Activated naive CD4-positive, alpha-beta T cell treated with anti-CD3 and anti-CD28 coated beads, Interleukin-2, amount 10 ng/mL, durations not matched to agents 7 days and 5 days (primary cell): ENCODE data around the gene MLLT6.

Source experiments
- CTCF ChIA-PET: fragments of 350-600 bp; sonication (Branson Sonifier 250); formaldehyde crosslinking; loops from one replicate; lab custom pipeline; 2021; ENCODE audit warnings: antibody characterized with exemption; lab: Charles Lee
- DNase-seq: peaks from one replicate; pipeline ENCODE4 v3.0.0-alpha.2; 2020
- H3K27ac Mint-ChIP-seq: one replicate; pipeline ENCODE4 v1.8.0; 2021; ENCODE audit warnings: mild to moderate bottlenecking, moderate library complexity, mixed read lengths
- H3K27me3 Mint-ChIP-seq: one replicate; pipeline ENCODE4 v1.8.0; 2021; ENCODE audit warnings: mild to moderate bottlenecking, mixed read lengths
- H3K36me3 Mint-ChIP-seq: one replicate; pipeline ENCODE4 v1.8.0; 2021; ENCODE audit warnings: mixed read lengths
- H3K4me1 Mint-ChIP-seq: one replicate; pipeline ENCODE4 v1.8.0; 2021; ENCODE audit warnings: mixed read lengths
- H3K4me3 Mint-ChIP-seq: one replicate; pipeline ENCODE4 v1.8.0; 2021; ENCODE audit warnings: mild to moderate bottlenecking, moderate library complexity, mixed read lengths
- H3K9me3 Mint-ChIP-seq: one replicate; pipeline ENCODE4 v1.8.0; 2021; ENCODE audit warnings: mixed read lengths

MLLT6 gene

DNA sequence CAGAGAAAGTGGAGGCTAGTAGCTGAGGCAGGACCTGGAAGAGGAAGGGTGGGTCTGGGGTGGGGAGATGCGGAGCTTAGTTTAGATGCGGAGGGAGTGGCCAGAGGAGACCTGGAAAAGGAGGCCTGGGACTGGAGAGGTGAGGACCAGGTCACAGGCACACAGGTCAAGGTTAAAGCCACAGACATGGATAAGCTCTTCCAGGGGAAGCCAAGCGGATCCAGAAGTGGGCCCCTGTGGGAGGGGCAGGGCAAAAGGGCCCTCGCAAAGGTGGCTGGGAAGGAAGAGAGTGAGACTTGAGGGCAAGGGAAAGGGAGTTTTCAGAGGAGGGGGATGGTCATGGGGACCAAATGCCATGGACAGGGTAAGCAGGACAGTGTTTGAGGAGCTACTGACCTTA lies 13.9 kb upstream of the MLLT6 start:
- Mint-ChIP-seq H3K27me3 (peaks cover 40% of the 10 kb centered on the region), H3K9me3 (no peaks in the 10 kb centered on the region), H3K27ac (no peak overlapping the region), H3K36me3 (no peaks in the 10 kb centered on the region), H3K4me1 (peaks cover 5% of the 10 kb centered on the region), H3K4me3 (no peak overlapping the region)
- CTCF ChIA-PET = interaction anchor here (1.4 kb wide), 2 partner anchors 14 to 44 kb away, joined by 3 to 5 read pairs; no protein-coding TSS in a partner anchor
- no peak for DNase-seq

DNA sequence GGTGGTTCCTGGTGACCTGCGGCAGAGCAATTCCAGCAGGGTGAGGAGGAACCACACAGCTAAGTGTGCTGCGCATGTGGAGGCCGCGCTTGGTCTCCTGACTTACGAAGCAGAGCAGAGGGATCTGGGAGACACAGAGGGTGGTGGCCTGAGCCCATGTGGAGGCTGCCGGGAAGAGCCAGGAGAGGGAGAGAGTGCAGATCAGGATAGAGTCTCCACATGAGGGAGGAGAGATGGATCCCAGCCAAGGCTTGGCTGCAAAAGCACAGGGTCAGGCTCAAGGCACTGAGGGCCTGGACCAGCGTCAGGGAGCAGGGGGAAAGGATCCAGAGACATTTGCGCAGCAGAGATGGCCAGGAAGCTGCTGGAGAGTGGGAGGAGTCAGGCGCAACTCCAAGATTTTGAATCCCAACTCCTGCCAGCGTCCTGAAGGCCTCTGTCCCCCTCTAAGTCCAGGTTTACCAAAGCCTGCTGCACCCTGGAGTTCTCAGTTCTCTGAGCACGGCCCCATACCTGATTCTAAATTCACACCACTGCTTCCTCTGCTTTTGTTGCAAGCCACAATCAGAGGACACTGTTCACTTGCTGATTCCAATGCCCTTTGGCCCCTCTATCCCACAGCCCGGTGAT lies 11.3 kb upstream of the MLLT6 start:
- Mint-ChIP-seq H3K27me3 (peaks cover 39% of the 10 kb centered on the region), H3K4me3 (no peak overlapping the region), H3K27ac (peak overlapping the region; percentile 6), H3K4me1 (peaks cover 20% of the 10 kb centered on the region), H3K36me3 (no peaks in the 10 kb centered on the region), H3K9me3 (no peaks in the 10 kb centered on the region)
- CTCF ChIA-PET = interaction anchor here (1.9 to 2.0 kb wide), 2 partner anchors 16 to 38 kb away, joined by 5 to 6 read pairs; no protein-coding TSS in a partner anchor
- DNase-seq = no peak

DNA sequence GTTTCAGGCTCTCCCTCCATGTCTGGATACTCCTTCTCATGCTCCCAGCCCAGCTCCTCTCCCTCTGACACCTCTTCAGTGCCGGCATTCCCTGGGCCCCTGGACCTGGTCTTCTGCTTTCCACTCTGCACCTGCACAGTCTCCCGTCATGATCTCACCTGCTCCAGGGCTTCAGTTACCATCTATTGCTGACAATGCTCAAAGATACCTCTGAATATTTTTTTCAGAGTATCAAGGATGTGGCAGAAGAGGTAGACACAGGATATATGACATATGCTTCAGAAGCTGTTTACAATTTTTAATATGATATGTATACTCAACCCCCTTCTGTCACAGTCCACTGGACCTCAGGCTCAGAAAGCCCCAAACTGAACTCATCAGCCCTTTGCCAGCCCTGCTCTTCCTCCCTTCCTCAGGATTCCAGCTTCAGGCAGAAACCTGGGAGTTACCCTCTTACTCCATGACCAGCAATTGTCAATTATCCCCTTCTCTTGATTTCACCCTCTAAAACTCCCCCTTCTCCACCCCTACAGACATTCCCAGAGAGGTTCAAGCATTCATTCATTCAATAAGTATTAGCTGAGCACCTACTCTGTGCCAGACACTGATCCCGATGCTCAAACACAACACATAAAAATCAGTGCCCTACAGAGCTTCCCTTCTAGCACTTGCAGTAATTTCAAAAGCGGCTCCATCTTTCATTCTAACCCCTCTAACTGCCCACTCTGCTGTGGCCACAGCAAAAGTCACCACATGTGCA lies 7.8 kb upstream of the MLLT6 start:
- H3K27me3 Mint-ChIP-seq = peaks cover 26% of the 10 kb centered on the region
- peak overlapping the region; percentile 60 for H3K27ac Mint-ChIP-seq
- no peak for DNase-seq
- no peak overlapping the region for H3K4me3 Mint-ChIP-seq
- CTCF ChIA-PET = interaction anchor here (0.8 to 2.4 kb wide), 3 partner anchors 17 to 38 kb away, joined by 3 to 18 read pairs (median 3); partner anchors contain the start of gene EPOP
- peaks cover 39% of the 10 kb centered on the region for H3K4me1 Mint-ChIP-seq
- no peaks in the 10 kb centered on the region for H3K9me3 Mint-ChIP-seq
- H3K36me3 Mint-ChIP-seq = no peaks in the 10 kb centered on the region

DNA sequence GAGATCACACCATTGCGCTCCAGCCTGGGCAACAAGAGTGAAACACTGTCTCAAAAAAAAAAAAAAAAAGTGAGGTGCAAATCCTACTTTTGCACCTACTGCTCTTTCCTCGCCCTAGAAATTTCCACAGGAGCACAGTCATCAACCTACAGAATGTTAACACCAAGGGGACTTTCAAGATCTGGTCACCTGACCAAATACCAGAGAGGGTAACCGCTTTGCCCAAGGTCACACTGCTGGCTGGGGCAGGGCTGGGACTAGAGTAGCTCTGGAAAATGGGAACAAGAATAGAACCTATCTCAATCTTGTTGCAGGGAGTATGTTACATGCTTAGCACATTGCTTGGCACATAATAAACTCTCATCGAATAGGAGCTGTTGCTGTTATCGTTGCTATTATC lies 6.3 kb upstream of the MLLT6 start:
- no peaks in the 10 kb centered on the region for H3K36me3 Mint-ChIP-seq
- no peak for DNase-seq
- H3K9me3 Mint-ChIP-seq = no peaks in the 10 kb centered on the region
- peaks cover 47% of the 10 kb centered on the region for H3K4me1 Mint-ChIP-seq
- CTCF ChIA-PET = interaction anchor here (1.5 to 4.0 kb wide), 2 partner anchors 30 to 36 kb away, joined by 3 to 13 read pairs; no protein-coding TSS in a partner anchor
- peaks cover 17% of the 10 kb centered on the region for H3K27me3 Mint-ChIP-seq
- no peak overlapping the region for H3K4me3 Mint-ChIP-seq
- no peak overlapping the region for H3K27ac Mint-ChIP-seq

DNA sequence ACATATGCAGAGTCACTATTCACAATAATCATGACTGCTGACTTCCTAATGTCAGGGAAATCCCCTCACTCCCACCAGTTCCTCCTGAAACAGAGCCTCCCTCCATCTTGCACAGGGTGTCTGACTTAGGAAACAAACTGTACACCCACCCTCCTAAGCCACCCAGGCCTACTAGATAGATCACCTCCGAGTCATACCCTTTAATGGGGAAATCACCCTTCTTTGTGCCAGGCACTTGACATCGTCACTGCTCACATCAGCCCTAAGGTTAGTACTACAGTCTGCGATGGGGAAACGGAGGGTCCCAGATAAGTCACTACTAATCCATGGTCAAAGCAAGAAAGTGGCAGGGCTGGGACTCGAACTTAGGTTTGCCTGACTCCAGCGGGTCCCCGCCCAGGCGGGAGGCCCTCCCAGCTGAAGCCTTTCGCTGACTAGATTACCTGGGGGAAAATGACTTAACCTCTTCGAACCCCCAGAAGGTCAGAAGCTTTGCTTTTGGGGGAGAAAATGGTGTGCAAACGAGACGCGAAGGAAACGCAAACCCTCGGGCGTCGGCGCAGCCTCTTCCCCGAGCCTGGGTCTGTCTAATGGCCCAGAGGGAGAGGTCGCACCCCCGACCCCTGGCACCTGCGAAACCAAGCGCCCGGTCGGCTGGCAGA lies 3.4 kb upstream of the MLLT6 start:
- CTCF ChIA-PET = interaction anchor here (1.0 to 4.0 kb wide), 3 partner anchors 24 to 33 kb away, joined by 3 to 13 read pairs (median 3); no protein-coding TSS in a partner anchor
- Mint-ChIP-seq H3K36me3 (peaks cover 12% of the 10 kb centered on the region), H3K27me3 (peaks cover 10% of the 10 kb centered on the region), H3K27ac (peak overlapping the region; percentile 91), H3K4me3 (peak overlapping the region; percentile 57), H3K4me1 (peaks cover 46% of the 10 kb centered on the region), H3K9me3 (no peaks in the 10 kb centered on the region)
- DNase-seq = peak; percentile 83

DNA sequence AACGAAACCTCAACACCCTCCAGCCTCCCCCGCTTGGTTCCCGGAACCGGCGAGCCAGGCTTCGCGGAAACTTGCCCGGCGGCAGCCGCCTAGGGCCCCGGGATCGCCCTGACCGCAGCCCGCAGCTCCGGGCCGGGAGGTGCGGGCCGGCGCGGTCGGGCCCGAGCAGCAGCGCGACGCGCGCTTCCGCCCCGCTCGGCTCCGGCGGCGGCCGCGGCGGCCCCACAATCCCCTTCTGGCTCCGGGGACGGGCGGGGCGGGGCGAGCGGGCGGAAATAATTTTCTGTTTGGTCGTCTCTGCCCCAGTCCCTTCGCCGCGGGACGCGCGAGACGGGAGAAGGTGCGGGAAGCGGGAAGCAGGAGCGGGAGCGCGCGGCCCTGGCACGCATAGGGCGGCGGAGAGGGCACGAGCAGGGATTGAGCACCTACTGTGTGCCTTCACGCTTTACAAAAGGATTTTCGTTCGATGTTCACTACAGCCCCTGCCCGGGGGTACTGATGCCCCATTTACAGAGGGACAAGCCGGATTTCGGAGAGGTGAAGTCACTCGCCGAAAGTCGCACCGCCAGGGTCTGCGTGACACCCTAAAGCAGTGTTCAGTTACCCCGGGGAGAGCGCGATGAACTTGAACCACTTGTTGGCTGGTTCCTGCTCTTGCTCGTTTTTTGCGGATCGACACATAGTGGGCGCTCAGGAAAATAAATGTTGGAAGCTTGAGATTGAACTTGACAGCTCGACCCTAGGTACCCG lies 2.7 kb upstream of the MLLT6 start:
- H3K36me3 Mint-ChIP-seq = peaks cover 16% of the 10 kb centered on the region

DNA sequence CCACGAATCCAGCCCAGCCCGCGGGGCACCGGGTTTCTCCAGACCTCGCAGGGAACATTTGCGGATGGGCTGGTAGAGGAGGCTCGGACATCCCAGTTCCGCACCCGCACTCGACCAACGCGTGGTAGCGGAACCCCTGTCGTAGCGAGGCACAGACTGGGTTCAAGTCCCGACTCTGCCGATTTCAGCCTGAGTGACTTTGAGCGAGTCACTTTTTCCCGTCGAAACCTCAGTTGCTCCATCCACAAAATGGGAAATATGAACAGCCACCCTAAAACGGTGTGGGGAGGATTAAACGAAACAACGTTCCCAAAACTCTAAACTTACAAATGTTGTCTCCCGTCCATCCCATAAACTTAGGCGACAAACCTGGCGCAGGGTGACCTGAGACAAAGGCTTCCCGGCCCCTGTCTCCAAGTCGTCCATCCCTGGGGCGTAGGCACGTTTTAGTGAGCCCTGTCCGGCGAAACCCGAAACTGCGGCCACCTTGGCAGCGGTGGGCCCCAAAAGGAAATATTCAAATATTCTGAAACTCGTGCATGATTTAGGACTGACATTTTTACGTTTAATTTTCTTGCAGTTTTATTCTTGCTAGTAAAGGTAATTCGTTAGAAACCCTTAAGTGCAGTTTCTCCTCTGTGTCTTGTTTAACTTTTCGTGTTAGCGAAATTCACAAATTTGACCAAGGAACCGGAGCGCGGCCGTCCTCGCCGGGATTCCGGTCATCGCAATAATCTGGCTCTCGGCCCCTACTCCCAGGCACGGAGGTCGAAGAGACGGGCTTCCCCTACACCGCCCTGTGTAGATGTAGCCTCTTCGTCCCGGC lies 1.9 kb upstream of the MLLT6 start:
- peak overlapping the region; percentile 93 for H3K4me3 Mint-ChIP-seq
- peaks cover 46% of the 10 kb centered on the region for H3K4me1 Mint-ChIP-seq
- peaks cover 21% of the 10 kb centered on the region for H3K36me3 Mint-ChIP-seq
- CTCF ChIA-PET = no interaction called here
- H3K27me3 Mint-ChIP-seq = peaks cover 5% of the 10 kb centered on the region
- H3K9me3 Mint-ChIP-seq = no peaks in the 10 kb centered on the region
- peak overlapping the region; percentile 98 for H3K27ac Mint-ChIP-seq
- peak; percentile 50 for DNase-seq

More for the DNA sequence above, 2.7 kb upstream of the MLLT6 start:
- H3K4me3 Mint-ChIP-seq = peak overlapping the region; percentile 93
- H3K27ac Mint-ChIP-seq = peak overlapping the region; percentile 98
- peak; percentile 89 for DNase-seq
- CTCF ChIA-PET = interaction anchor here (4.0 kb wide), 1 partner anchor 32 kb away, joined by 13 read pairs; no protein-coding TSS in a partner anchor
- peaks cover 44% of the 10 kb centered on the region for H3K4me1 Mint-ChIP-seq
- peaks cover 5% of the 10 kb centered on the region for H3K27me3 Mint-ChIP-seq
- H3K9me3 Mint-ChIP-seq = no peaks in the 10 kb centered on the region

DNA sequence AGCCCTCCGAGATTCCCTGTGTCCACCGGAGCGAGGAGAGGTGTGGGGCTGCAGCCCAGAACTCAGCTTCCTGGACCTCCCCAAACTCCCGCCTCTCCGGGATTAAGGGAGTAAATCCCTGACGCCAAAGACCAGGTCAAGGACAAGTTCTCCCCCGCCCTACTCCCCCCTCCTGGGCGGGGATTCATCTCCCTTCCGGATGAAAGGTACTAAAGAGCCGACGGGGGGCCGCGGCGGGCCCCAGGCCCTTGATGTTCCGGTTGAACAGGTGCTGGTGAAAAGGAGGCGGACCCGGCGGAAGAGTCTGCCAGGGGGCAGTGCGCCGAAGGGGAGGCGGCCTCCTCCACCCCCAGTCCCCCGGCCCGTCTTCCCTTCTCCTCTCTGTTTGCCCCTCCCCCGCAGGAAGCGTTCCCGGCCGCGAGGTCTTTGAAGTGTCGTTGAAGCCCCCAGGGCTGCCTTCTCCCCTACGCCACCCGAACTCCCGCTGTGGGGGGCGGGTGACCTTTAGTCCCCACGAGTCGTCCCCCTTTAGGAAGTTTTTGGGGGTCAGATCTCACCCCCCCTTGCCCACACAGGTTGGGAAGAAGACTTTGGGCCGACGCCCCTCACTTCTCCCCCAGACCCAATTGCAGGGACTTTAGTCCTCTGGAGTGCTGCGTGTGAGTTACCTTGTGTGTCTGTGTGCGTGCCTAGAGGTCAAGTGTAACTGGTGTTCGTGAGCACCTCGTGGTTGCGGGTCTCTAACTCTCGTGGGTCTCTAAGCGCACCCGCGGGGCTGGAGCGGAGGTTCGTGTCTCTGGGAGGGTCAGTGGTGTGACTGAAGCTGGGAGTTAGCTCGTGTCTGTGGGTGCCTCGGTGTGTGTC lies 1.1 kb upstream of the MLLT6 start:
- H3K4me1 Mint-ChIP-seq = peaks cover 50% of the 10 kb centered on the region
- no peaks in the 10 kb centered on the region for H3K9me3 Mint-ChIP-seq
- peaks cover 5% of the 10 kb centered on the region for H3K27me3 Mint-ChIP-seq
- DNase-seq = peak; percentile 87
- H3K4me3 Mint-ChIP-seq = peak overlapping the region; percentile 93
- peak overlapping the region; percentile 98 for H3K27ac Mint-ChIP-seq
- CTCF ChIA-PET = interaction anchor here (1.4 kb wide), 1 partner anchor 25 kb away, joined by 7 read pairs; no protein-coding TSS in a partner anchor
- H3K36me3 Mint-ChIP-seq = peaks cover 25% of the 10 kb centered on the region

DNA sequence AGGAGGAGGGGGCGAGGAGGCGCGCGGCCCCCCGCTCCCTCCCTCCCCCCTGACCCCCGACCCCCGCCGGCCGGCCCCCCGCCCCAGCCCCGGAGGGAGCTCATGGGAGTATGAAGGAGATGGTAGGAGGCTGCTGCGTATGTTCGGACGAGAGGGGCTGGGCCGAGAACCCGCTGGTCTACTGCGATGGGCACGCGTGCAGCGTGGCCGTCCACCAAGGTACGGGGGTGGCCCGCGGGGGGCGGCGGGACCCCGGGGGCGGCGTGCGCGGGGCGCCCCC lies 390 bp downstream of the MLLT6 start:
- peaks cover 56% of the 10 kb centered on the region for H3K4me1 Mint-ChIP-seq
- H3K36me3 Mint-ChIP-seq = peaks cover 38% of the 10 kb centered on the region
- no peak for DNase-seq
- no peaks in the 10 kb centered on the region for H3K9me3 Mint-ChIP-seq
- H3K27me3 Mint-ChIP-seq = no peaks in the 10 kb centered on the region
- H3K27ac Mint-ChIP-seq = no peak overlapping the region
- CTCF ChIA-PET = interaction anchor here (0.6 to 1.4 kb wide), 4 partner anchors 23 to 30 kb away, joined by 3 to 7 read pairs (median 3); no protein-coding TSS in a partner anchor
- peak overlapping the region; percentile 93 for H3K4me3 Mint-ChIP-seq

DNA sequence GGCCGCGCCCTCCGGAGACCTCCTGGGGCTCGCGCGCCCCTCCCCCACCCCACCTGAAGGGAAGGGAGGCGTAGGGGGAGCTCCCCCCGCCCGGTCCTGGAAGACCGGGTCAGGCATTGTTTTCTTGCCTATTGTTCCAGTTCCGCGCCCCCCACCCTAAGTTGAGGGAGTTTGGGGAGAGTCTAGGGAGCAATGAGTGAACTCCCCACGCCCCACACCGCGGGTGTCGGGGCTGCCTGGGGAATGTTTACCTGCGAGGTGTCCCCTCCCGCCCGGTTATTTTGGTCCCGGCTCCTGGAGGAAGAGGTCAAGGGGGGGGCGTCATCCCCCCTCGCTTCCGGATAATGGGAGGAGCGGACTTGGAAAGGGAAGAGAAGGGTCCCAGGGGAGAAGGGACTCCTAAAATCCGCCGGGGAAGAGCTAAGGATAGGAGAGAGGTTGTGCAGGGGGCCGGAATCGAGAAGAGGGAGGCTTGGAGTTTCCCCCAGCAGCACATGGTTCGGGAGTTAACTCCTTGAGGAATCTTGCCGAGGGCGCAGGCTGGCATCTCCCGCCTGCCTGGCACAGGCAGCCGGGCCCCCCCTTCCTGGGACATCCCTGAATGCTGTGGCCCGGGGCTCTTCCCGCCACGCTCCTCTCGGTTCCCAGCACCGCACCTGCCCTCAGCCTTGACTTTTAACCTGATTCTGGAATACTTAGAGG lies 881 bp downstream of the MLLT6 start:
- Mint-ChIP-seq H3K4me1 (peaks cover 58% of the 10 kb centered on the region), H3K4me3 (peak overlapping the region; percentile 93), H3K27ac (peak overlapping the region; percentile 94), H3K9me3 (no peaks in the 10 kb centered on the region), H3K36me3 (peaks cover 43% of the 10 kb centered on the region), H3K27me3 (no peaks in the 10 kb centered on the region)
- CTCF ChIA-PET = interaction anchor here (0.6 to 1.4 kb wide), 4 partner anchors 26 to 29 kb away, joined by 3 to 6 read pairs (median 3); no protein-coding TSS in a partner anchor
- DNase-seq = peak; percentile 50

DNA sequence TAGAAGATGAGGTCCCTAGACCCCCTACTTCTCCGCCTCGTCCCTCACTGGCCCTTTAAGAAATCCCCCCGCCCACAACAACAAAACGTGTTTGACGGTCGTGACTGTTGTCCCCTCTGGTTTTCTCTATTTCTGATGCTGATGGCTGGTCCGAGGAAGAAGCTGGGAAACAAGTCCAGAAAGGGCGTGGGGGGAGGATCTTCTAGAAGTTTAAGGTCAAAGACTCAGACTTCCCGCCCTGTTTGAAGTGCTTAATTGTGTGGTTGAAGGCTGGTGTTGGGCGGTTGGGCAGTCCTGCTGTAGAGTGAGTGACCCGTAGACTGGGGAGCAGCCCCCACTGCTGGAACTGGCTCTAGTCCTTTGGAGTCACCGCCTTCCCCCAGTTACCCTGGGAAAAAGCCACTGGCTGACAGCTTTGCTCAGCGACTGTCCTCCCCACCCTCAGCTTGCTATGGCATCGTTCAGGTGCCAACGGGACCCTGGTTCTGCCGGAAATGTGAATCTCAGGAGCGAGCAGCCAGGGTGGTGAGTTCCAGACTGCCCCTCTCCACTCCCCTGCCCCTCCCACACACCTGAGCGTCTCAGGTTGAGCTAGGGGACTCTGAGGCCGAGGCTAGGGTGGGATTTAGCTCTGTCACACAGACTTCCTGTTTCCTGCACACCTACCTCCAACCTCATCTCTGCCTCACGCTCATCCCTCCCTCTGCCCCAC lies 1.6 kb downstream of the MLLT6 start:
- Mint-ChIP-seq H3K4me1 (peaks cover 58% of the 10 kb centered on the region), H3K27me3 (no peaks in the 10 kb centered on the region), H3K9me3 (no peaks in the 10 kb centered on the region), H3K27ac (peak overlapping the region; percentile 94), H3K36me3 (peaks cover 49% of the 10 kb centered on the region), H3K4me3 (peak overlapping the region; percentile 93)
- CTCF ChIA-PET = interaction anchor here (0.9 to 1.1 kb wide), 3 partner anchors 10 to 28 kb away, joined by 3 to 6 read pairs (median 3); no protein-coding TSS in a partner anchor
- DNase-seq = peak; percentile 45
